Measurements from ENCODE around the gene DDX20. TPM values are rescaled to one million over a fixed set of nuclear protein-coding genes. Genes with fewer than 3 reads are reported as not detected.

Gene DDX20
- total and polyA plus RNA-seq, 2 of the 8 experiments (the other 6 are each of a cell fraction or from before 2014, with no cell fraction given) = 7.5 to 24.7 TPM

- POLR2A ChIA-PET (ENCODE audit: partially characterized antibody) = interaction anchor here (0.9 to 4.3 kb wide), 10 partner anchors 9 to 248 kb away, joined by 3 to 47 read pairs (median 6); partner anchors contain the start of gene INKA2
- peak overlapping the region; percentile 71 for H4K91ac ChIP-seq (replicated peaks; ENCODE audit: insufficient read length, low read length)
- peak overlapping the region; percentile 93; the same call in 1 of the 2 replicates for H4K8ac ChIP-seq (ENCODE audit: extremely low read depth, insufficient read depth, low read length)
- H4K20me1 ChIP-seq (replicated peaks in 1 of 2; ENCODE audit: control insufficient read depth in 1 of 2, insufficient read depth in 2 of 2, low read length in 2 of 2) = no peaks in the 10 kb centered on the region
- H2BK120ac ChIP-seq (replicated peaks; ENCODE audit: low read depth, low read length) = no peak overlapping the region
- H3K79me1 ChIP-seq (ENCODE audit: low read depth, low read length) = peaks cover 2% of the 10 kb centered on the region; the same call in 1 of the 2 replicates
- H2BK15ac ChIP-seq (ENCODE audit: low read length) = no peak overlapping the region
- H3K23ac ChIP-seq (ENCODE audit: insufficient read length) = no peak overlapping the region
- no peak for DNase-seq (ENCODE audit: low read depth in 1 of 2, low spot score in 2 of 2)
- peak overlapping the region; percentile 86; the same call in 1 of the 2 replicates for H3K27ac ChIP-seq (ENCODE audit: low read depth, low read length)
- H2AFZ ChIP-seq (ENCODE audit: low read length) = no peak overlapping the region; the same call in 1 of the 2 replicates
- peak overlapping the region; percentile 91 to 92 for H3K4me2 ChIP-seq (ENCODE audit: insufficient read depth in 1 of 2, low read depth in 2 of 2, low read length in 2 of 2)
- H3K79me2 ChIP-seq (ENCODE audit: control insufficient read depth in 1 of 2, insufficient read depth in 2 of 2, low read length in 2 of 2) = peaks cover 3 to 32% of the 10 kb centered on the region in 2 experiments; a peak in 3 of 4 replicates
- peaks cover 0 to 3% (median 0%) of the 10 kb centered on the region in 4 experiments; a peak in 1 of 7 replicates for H3K4me1 ChIP-seq (replicated peaks in 1 of 4; ENCODE audit: control insufficient read depth in 3 of 4, insufficient read depth in 4 of 4, low read length in 3 of 4)
- H3K18ac ChIP-seq (ENCODE audit: extremely low read depth, low read length) = peak overlapping the region; percentile 62; the same call in 1 of the 2 replicates
- 2% methylated on average over 25 of the region's 35 CpGs; no CpG with 5 or more reads in 1 of the 2 experiments for WGBS, 2 experiments (ENCODE audit: extremely low coverage in 1 of 2, insufficient coverage in 1 of 2, insufficient read length in 1 of 2, insufficient replicate concordance in 2 of 2, low coverage in 1 of 2, low lambda C conversion rate in 2 of 2, missing lambda C conversion rate in 1 of 2)
- H3K36me3 ChIP-seq (ENCODE audit: control insufficient read depth in 2 of 4, insufficient read depth in 4 of 4, low read length in 3 of 4) = peaks cover 4 to 32% (median 10%) of the 10 kb centered on the region in 4 experiments; a peak in 7 of 8 replicates
- no peak overlapping the region for H2BK20ac ChIP-seq (ENCODE audit: low read length)
- H2BK5ac ChIP-seq (ENCODE audit: low read depth, low read length) = peak overlapping the region; percentile 57; the same call in 1 of the 2 replicates
- no peak for FAIRE-seq
- peak overlapping the region; percentile 82 to 97 (median 96); a peak in 6 of 7 replicates for H3K9ac ChIP-seq (replicated peaks in 1 of 4; ENCODE audit: extremely low read depth in 1 of 4, low read depth in 3 of 4, low read length in 3 of 4)
- H2AK5ac ChIP-seq (ENCODE audit: low read depth, low read length) = no peak overlapping the region
- CTCF ChIA-PET (ENCODE audit: partially characterized antibody) = interaction anchor here (0.9 to 40.4 kb wide), 6 partner anchors 11 to 275 kb away, joined by 3 to 1070 read pairs (median 16); partner anchors contain the start of gene INKA2
- H3K27me3 ChIP-seq (replicated peaks in 1 of 4; ENCODE audit: control insufficient read depth in 3 of 4, extremely low read depth in 1 of 4, insufficient read depth in 3 of 4, low read length in 3 of 4) = no peaks in the 10 kb centered on the region
- H3K9me3 ChIP-seq (ENCODE audit: insufficient read depth in 2 of 2, low read depth in 1 of 2, low read length in 1 of 2) = no peaks in the 10 kb centered on the region
- H3K56ac ChIP-seq (replicated peaks; ENCODE audit: insufficient read length, low read depth, low read length) = peak overlapping the region; percentile 73
- H3K4ac ChIP-seq (replicated peaks; ENCODE audit: insufficient read length, low read depth, low read length) = no peak overlapping the region
- no peak overlapping the region for H2BK12ac ChIP-seq (ENCODE audit: low read depth, low read length)
- no peak overlapping the region for H3K14ac ChIP-seq (ENCODE audit: insufficient read length)
- H4K5ac ChIP-seq (ENCODE audit: insufficient read length, low read depth, low read length) = peak overlapping the region; percentile 61
- 0 out of 2 replicates have a peak, but pooled peaks cover 2% of the 10 kb centered on the region for H3K23me2 ChIP-seq (ENCODE audit: low read depth, low read length)
- peak overlapping the region; percentile 89 to 93 (median 91) for H3K4me3 ChIP-seq (ENCODE audit: extremely low read depth in 1 of 4, insufficient read depth in 2 of 4, low read depth in 3 of 4, low read length in 4 of 4)
- no peak for TF ChIP-seq USF2 (IDR thresholded peaks at IDR 0.05; ENCODE audit: low read length)
- no peak for TF ChIP-seq TAF7 (optimal IDR thresholded peaks at IDR 0.05; ENCODE audit: borderline replicate concordance, low read depth, low read length)
- TF ChIP-seq SAP30 (IDR thresholded peaks at IDR 0.05; ENCODE audit: insufficient read depth, insufficient replicate concordance, low read length) = no peak
- no peak for TF ChIP-seq BRCA1 (IDR thresholded peaks at IDR 0.05; ENCODE audit: low read depth, low read length)
- TF ChIP-seq SP4 (IDR thresholded peaks at IDR 0.05; ENCODE audit: low read length) = no peak
- TF ChIP-seq PHF8 (conservative IDR thresholded peaks at IDR 0.05; ENCODE audit: low read depth, low read length) = no peak
- no peak for TF ChIP-seq MAFK (IDR thresholded peaks at IDR 0.05; ENCODE audit: low read depth, low read length)
- TF ChIP-seq E2F6 (IDR thresholded peaks at IDR 0.05) = no peak
- no peak for TF ChIP-seq YY1 (IDR thresholded peaks at IDR 0.05; ENCODE audit: low read depth, low read length)
- no peak for TF ChIP-seq SIX5 (IDR thresholded peaks at IDR 0.05; ENCODE audit: low read depth, low read length)
- no peak for TF ChIP-seq SP2 (IDR thresholded peaks at IDR 0.05; ENCODE audit: low read length)
These were observed 418 bp downstream of the DDX20 start for GRCh38 chr1:111756124-111756513.
